HepG2 (cell line): ENCODE data around the gene AP4S1. TPM values are rescaled to one million over a fixed set of nuclear protein-coding genes. Genes with fewer than 3 reads are reported as not detected.
A peak's percentile ranks its signal among the peaks of the same experiment; 100 is the strongest.

Experiments used
- AGO2 ChIP-seq: fragments of 200-400 bp; formaldehyde crosslinking; optimal IDR thresholded peaks from 2 replicates; pipeline ENCODE3; 2017; ENCODE audit warnings: mild to moderate bottlenecking, low read depth, low read length, moderate library complexity
- CERS6 ChIP-seq: sonication (generic); formaldehyde crosslinking; IDR thresholded peaks from 2 replicates; pipeline ENCODE4 v1.5.0; 2020; ENCODE audit warnings: missing genetic modification reagents
- ELF3 ChIP-seq: IDR thresholded peaks from 2 replicates; pipeline ENCODE4 v1.6.1; 2016; ENCODE audit warnings: missing genetic modification reagents, missing compliant biosample characterization
- FOXK1 ChIP-seq: sonication (generic); formaldehyde crosslinking; IDR thresholded peaks from 2 replicates; pipeline ENCODE4 v1.4.0; 2020; ENCODE audit warnings: low read depth, missing genetic modification reagents, borderline replicate concordance
- HMG20B ChIP-seq: conservative IDR thresholded peaks from 2 replicates; pipeline ENCODE4 v1.6.1; 2016; ENCODE audit warnings: missing genetic modification reagents, missing compliant biosample characterization
- MEF2D ChIP-seq: sonication (generic); formaldehyde crosslinking; IDR thresholded peaks from 2 replicates; pipeline ENCODE4 v1.5.1; 2020; ENCODE audit warnings: mild to moderate bottlenecking, missing genetic modification reagents
- MIXL1 ChIP-seq: IDR thresholded peaks from 2 replicates; pipeline ENCODE4 v1.6.1; 2016
- MZF1 ChIP-seq: sonication (generic); formaldehyde crosslinking; IDR thresholded peaks from 2 replicates; pipeline ENCODE4 v1.8.1; 2023; ENCODE audit warnings: mild to moderate bottlenecking, missing genetic modification reagents, borderline replicate concordance
- NCOA2 ChIP-seq: sonication (generic); formaldehyde crosslinking; IDR thresholded peaks from 2 replicates; pipeline ENCODE4 v1.8.0; 2022; ENCODE audit warnings: inconsistent platforms
- REL ChIP-seq: sonication (generic); formaldehyde crosslinking; conservative IDR thresholded peaks from 2 replicates; pipeline ENCODE4 v1.8.0; 2022; ENCODE audit warnings: mild to moderate bottlenecking, missing genetic modification reagents, moderate library complexity
- ZFP62 ChIP-seq: sonication (generic); formaldehyde crosslinking; IDR thresholded peaks from 2 replicates; pipeline ENCODE4 v1.4.0; 2020; ENCODE audit warnings: missing genetic modification reagents
- ZNF12 ChIP-seq: sonication (generic); formaldehyde crosslinking; IDR thresholded peaks from 2 replicates; pipeline ENCODE4 v1.5.0; 2020; ENCODE audit warnings: missing genetic modification reagents
- ZNF136 ChIP-seq: sonication (generic); formaldehyde crosslinking; IDR thresholded peaks from 2 replicates; pipeline ENCODE4 v1.8.1; 2022; ENCODE audit warnings: low read depth, mild to moderate bottlenecking, moderate library complexity, missing genetic modification reagents
- ZNF143 ChIP-seq: sonication (generic); formaldehyde crosslinking; IDR thresholded peaks from 2 replicates; pipeline ENCODE4 v1.4.0; 2020; ENCODE audit warnings: missing genetic modification reagents
- ZNF512B ChIP-seq: sonication (generic); formaldehyde crosslinking; IDR thresholded peaks from 2 replicates; pipeline ENCODE4 v1.5.1; 2020; ENCODE audit warnings: missing genetic modification reagents, mild to moderate bottlenecking, borderline replicate concordance
- ZNF546 ChIP-seq: sonication (generic); formaldehyde crosslinking; conservative IDR thresholded peaks from 2 replicates; pipeline ENCODE4 v1.8.1; 2023; ENCODE audit warnings: mild to moderate bottlenecking, missing genetic modification reagents
- ZNF549 ChIP-seq: sonication (generic); formaldehyde crosslinking; IDR thresholded peaks from 2 replicates; pipeline ENCODE4 v1.5.0; 2020; ENCODE audit warnings: missing genetic modification reagents
- ZNF552 ChIP-seq: sonication (generic); formaldehyde crosslinking; IDR thresholded peaks from 2 replicates; pipeline ENCODE4 v1.9.0; 2022; ENCODE audit warnings: missing genetic modification reagents, mild to moderate bottlenecking, borderline replicate concordance
- ZNF775 ChIP-seq: sonication (generic); formaldehyde crosslinking; IDR thresholded peaks from 2 replicates; pipeline ENCODE4 v1.4.0; 2020; ENCODE audit warnings: missing genetic modification reagents, mild to moderate bottlenecking, moderate library complexity, borderline replicate concordance
- polyA plus RNA-seq, 8 experiments: library from polyadenylated mRNA; depleted of rRNA in 3 of 8; stranded (reverse) in 7 of 8; unstranded in 1 of 8; fragments of >200 nt; fragmentation: Illumina TruSeq in 4 of 8; extraction: Trizol in 4 of 8; gene quantifications; 2 replicates each; pipeline versions ENCODE4 v1.2.1 to v1.2.3, GENCODE V29; 2011 to 2016; ENCODE audit warnings: low read depth in 4 of 8, missing spikeins in 1 of 8, mixed read lengths in 1 of 8; ENCODE audit not compliant: insufficient read depth in 1 of 8
- total RNA-seq, 5 experiments: library from RNA; depleted of rRNA; stranded (reverse); fragments of >200 nt; fragmentation: Illumina TruSeq; extraction: Trizol; gene quantifications; 2 replicates each; pipeline ENCODE4 v1.2.3, GENCODE V29; 2016; ENCODE audit warnings: low read depth in 1 of 5
- TF ChIP-seq, protein P1 (sequence below): sonication (generic); formaldehyde crosslinking; IDR thresholded peaks from 2 replicates; pipeline ENCODE4 v1.4.0; 2020; ENCODE audit warnings: missing genetic modification reagents
- TF ChIP-seq, protein P2 (sequence below): sonication (generic); formaldehyde crosslinking; IDR thresholded peaks from 2 replicates; pipeline ENCODE4 v1.4.0; 2020; ENCODE audit warnings: missing genetic modification reagents, borderline replicate concordance
- TF ChIP-seq, protein P3 (sequence below): sonication (generic); formaldehyde crosslinking; IDR thresholded peaks from 2 replicates; pipeline ENCODE4 v1.4.0; 2020; ENCODE audit warnings: missing genetic modification reagents

AP4S1 gene
- total and polyA plus RNA-seq, 2 of the 13 experiments (the other 11 are each of a cell fraction or from before 2014, with no cell fraction given): 3.9 to 21.1 TPM

GRCh38 chr14:31037709-31038221, 12.3 kb downstream of the AP4S1 start (continued):
- TF ChIP-seq REL (CRISPR knock-in tag): no peak
- TF ChIP-seq ELF3 (CRISPR knock-in tag): peak; percentile 45; the same call in 1 of the 2 replicates
- TF ChIP-seq MZF1: no peak
- TF ChIP-seq ZNF775 (CRISPR knock-in tag): no peak
- TF ChIP-seq ZNF512B (CRISPR knock-in tag): no peak
- peak; percentile 60; the same call in 1 of the 2 replicates for TF ChIP-seq ZNF12 (CRISPR knock-in tag)
- TF ChIP-seq MIXL1 (CRISPR knock-in tag): peak; percentile 23; the same call in 1 of the 2 replicates
- no peak for TF ChIP-seq ZNF549 (CRISPR knock-in tag)
- TF ChIP-seq, protein P1, sequence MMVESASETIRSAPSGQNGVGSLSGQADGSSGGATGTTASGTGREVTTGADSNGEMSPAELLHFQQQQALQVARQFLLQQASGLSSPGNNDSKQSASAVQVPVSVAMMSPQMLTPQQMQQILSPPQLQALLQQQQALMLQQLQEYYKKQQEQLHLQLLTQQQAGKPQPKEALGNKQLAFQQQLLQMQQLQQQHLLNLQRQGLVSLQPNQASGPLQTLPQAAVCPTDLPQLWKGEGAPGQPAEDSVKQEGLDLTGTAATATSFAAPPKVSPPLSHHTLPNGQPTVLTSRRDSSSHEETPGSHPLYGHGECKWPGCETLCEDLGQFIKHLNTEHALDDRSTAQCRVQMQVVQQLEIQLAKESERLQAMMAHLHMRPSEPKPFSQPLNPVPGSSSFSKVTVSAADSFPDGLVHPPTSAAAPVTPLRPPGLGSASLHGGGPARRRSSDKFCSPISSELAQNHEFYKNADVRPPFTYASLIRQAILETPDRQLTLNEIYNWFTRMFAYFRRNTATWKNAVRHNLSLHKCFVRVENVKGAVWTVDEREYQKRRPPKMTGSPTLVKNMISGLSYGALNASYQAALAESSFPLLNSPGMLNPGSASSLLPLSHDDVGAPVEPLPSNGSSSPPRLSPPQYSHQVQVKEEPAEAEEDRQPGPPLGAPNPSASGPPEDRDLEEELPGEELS (CRISPR knock-in tag): peak; percentile 78
- TF ChIP-seq ZNF552 (CRISPR knock-in tag): no peak
- peak; percentile 77; the same call in 1 of the 2 replicates for TF ChIP-seq ZNF136 (CRISPR knock-in tag)
- no peak for TF ChIP-seq ZNF546 (CRISPR knock-in tag)
- TF ChIP-seq MEF2D: peak; percentile 40; the same call in 1 of the 2 replicates
- TF ChIP-seq NCOA2: peak; percentile 68
- no peak for TF ChIP-seq ZNF143 (CRISPR knock-in tag)
- no peak for TF ChIP-seq CERS6
- TF ChIP-seq AGO2: no peak
- TF ChIP-seq ZFP62 (CRISPR knock-in tag): no peak
- TF ChIP-seq HMG20B: peak; percentile 47; the same call in 1 of the 2 replicates
- peak; percentile 70; the same call in 1 of the 2 replicates for TF ChIP-seq FOXK1 (CRISPR knock-in tag)
- TF ChIP-seq, protein P2, sequence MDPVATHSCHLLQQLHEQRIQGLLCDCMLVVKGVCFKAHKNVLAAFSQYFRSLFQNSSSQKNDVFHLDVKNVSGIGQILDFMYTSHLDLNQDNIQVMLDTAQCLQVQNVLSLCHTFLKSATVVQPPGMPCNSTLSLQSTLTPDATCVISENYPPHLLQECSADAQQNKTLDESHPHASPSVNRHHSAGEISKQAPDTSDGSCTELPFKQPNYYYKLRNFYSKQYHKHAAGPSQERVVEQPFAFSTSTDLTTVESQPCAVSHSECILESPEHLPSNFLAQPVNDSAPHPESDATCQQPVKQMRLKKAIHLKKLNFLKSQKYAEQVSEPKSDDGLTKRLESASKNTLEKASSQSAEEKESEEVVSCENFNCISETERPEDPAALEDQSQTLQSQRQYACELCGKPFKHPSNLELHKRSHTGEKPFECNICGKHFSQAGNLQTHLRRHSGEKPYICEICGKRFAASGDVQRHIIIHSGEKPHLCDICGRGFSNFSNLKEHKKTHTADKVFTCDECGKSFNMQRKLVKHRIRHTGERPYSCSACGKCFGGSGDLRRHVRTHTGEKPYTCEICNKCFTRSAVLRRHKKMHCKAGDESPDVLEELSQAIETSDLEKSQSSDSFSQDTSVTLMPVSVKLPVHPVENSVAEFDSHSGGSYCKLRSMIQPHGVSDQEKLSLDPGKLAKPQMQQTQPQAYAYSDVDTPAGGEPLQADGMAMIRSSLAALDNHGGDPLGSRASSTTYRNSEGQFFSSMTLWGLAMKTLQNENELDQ (CRISPR knock-in tag): no peak
- TF ChIP-seq, protein P3, sequence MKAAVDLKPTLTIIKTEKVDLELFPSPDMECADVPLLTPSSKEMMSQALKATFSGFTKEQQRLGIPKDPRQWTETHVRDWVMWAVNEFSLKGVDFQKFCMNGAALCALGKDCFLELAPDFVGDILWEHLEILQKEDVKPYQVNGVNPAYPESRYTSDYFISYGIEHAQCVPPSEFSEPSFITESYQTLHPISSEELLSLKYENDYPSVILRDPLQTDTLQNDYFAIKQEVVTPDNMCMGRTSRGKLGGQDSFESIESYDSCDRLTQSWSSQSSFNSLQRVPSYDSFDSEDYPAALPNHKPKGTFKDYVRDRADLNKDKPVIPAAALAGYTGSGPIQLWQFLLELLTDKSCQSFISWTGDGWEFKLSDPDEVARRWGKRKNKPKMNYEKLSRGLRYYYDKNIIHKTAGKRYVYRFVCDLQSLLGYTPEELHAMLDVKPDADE: no peak
